Ureter (tissue), 1 donor: Measurements from ENCODE around the gene ARMC7. TPM values are rescaled to one million over a fixed set of nuclear protein-coding genes. Genes with fewer than 3 reads are reported as not detected.
A peak's percentile ranks its signal among the peaks of the same experiment; 100 is the strongest.
"Not testable (repeated sequence)": the region's sequence is repeated elsewhere in the genome, so short reads cannot be mapped to it uniquely, and the experiment has no call there.

ENCODE experiments used
- DNase-seq: peaks from one replicate; pipeline ENCODE4 v3.0.0-alpha.2; 2020; ENCODE audit warnings: low spot score
- total RNA-seq: library from RNA; stranded (reverse); gene quantifications from one replicate; pipeline ENCODE4 v1.2.4, GENCODE V29; 2023
- donor health status: DM: yes; HTN: yes; CAD: no.

ARMC7 gene
- total RNA-seq: 13.8 TPM

GRCh38 chr17:75109407-75110233 lies at the start of gene ARMC7:
Gene ARMC7 (plus strand): TSS chr17:75109969. CDS start chr17:75110289, 320 bp downstream.
- DNase-seq: peak; percentile 93

- DNase-seq: no peak
Observed at GRCh38 chr17:75060434-75061054, 49.2 kb upstream of the ARMC7 start.

GRCh38 chr17:75061055-75061438 lies 48.7 kb upstream of the ARMC7 start:
- no peak for DNase-seq

- no peak for DNase-seq
Observed at GRCh38 chr17:75061618-75062017, 48.2 kb upstream of the ARMC7 start.

GRCh38 chr17:75063201-75063600 lies 46.6 kb upstream of the ARMC7 start:
- no peak for DNase-seq

GRCh38 chr17:75063626-75064025 lies 46.1 kb upstream of the ARMC7 start:
- no peak for DNase-seq

GRCh38 chr17:75064040-75064439 lies 45.7 kb upstream of the ARMC7 start:
- DNase-seq: no peak

- no peak for DNase-seq
Observed at GRCh38 chr17:75064460-75064859, 45.3 kb upstream of the ARMC7 start.

GRCh38 chr17:75064867-75065561 lies 44.8 kb upstream of the ARMC7 start:
- DNase-seq: no peak

- no peak for DNase-seq
Observed at GRCh38 chr17:75065562-75066151, 44.1 kb upstream of the ARMC7 start.

GRCh38 chr17:75067856-75068255 lies 41.9 kb upstream of the ARMC7 start:
- no peak for DNase-seq

- DNase-seq: no peak
Observed at GRCh38 chr17:75068750-75069149, 41.0 kb upstream of the ARMC7 start.

- no peak for DNase-seq
Observed at GRCh38 chr17:75069783-75070182, 40.0 kb upstream of the ARMC7 start.

- not testable (repeated sequence) for DNase-seq
Observed at GRCh38 chr17:75071478-75072271, 38.1 kb upstream of the ARMC7 start.

GRCh38 chr17:75072909-75073308 lies 36.9 kb upstream of the ARMC7 start:
- not testable (repeated sequence) for DNase-seq

- DNase-seq: no peak
Observed at GRCh38 chr17:75073618-75074047, 36.1 kb upstream of the ARMC7 start.

GRCh38 chr17:75074532-75074931 lies 35.2 kb upstream of the ARMC7 start:
- no peak for DNase-seq

GRCh38 chr17:75075597-75076336 lies 34.0 kb upstream of the ARMC7 start:
- DNase-seq: no peak

GRCh38 chr17:75077072-75077495 lies 32.7 kb upstream of the ARMC7 start:
- no peak for DNase-seq

- DNase-seq: peak; percentile 68
Observed at GRCh38 chr17:75077496-75078283, 32.1 kb upstream of the ARMC7 start.
